Upper lobe of left lung (tissue), 4 donors: Measurements from ENCODE around the gene RAD51D.

Experiments
- CTCF ChIP-seq, 6 experiments: fragments of 450-650 bp in 4 of 6; fragments of 200-600 bp in 2 of 6; sonication (generic) in 2 of 6; IDR thresholded peaks; one replicate each; pipeline ENCODE4 v1.5.1; 2016 to 2019; ENCODE audit warnings: antibody characterized with exemption in 6 of 6
- EP300 ChIP-seq, 4 donors: sonication (generic); formaldehyde crosslinking; IDR thresholded peaks; one replicate each; pipeline ENCODE4 v1.5.1; 2017; ENCODE audit warnings: antibody characterized with exemption in 4 of 4, control low read depth in 2 of 4
- POLR2A ChIP-seq, 4 donors: fragments of 450-650 bp; IDR thresholded peaks; one replicate each; pipeline ENCODE4 v1.5.1; 2016 to 2017; ENCODE audit warnings: antibody characterized with exemption in 4 of 4, mild to moderate bottlenecking in 2 of 4
- POLR2AphosphoS5 ChIP-seq, 2 donors: sonication (generic); formaldehyde crosslinking; IDR thresholded peaks; one replicate each; pipeline ENCODE4 v1.5.1; 2017; ENCODE audit warnings: antibody characterized with exemption in 2 of 2

DNA sequence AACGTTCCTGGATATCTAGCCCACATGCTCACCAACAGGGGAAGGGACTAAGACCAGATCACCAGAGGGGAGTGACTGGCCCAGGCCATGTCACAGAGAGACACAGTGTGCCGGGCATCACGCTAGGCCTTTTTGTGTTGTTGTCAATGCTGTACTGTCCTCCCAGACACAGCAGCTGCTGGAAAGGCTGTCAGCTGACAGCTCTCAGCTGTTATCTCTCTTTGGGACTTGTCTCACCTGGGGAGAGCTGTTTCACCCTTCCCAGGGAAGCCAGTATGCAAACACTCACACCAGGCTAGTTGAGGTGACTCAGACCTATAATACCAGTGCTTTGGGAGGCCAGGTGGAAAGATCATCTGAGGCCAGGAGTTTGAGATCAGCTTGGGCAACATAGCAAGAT lies 47.4 kb upstream of the RAD51D start:
- TF ChIP-seq CTCF (IDR thresholded peaks at IDR 0.05) (no peak), POLR2AphosphoS5 (IDR thresholded peaks at IDR 0.05) (no peak), EP300 (IDR thresholded peaks at IDR 0.05) (no peak), POLR2A (IDR thresholded peaks at IDR 0.05) (no peak)
